HG03354 (cell line): Measurements from ENCODE around the gene F2R.
"Not testable (repeated sequence)": the region's sequence is repeated elsewhere in the genome, so short reads cannot be mapped to it uniquely, and the experiment has no call there.

Experiments used
- ATAC-seq: cut with Tn5 transposase; IDR thresholded peaks from one replicate; pipeline ENCODE4 v1.9.1; 2021; ENCODE audit warnings: mild to moderate bottlenecking; ENCODE audit not compliant: unreplicated experiment, poor library complexity, severe bottlenecking

The F2R gene

GRCh38 chr5:76717222-76718083 is 1.5 kb downstream of the F2R start:
- no peak for ATAC-seq

GRCh38 chr5:76718381-76718832 is 2.5 kb downstream of the F2R start:
- ATAC-seq: no peak

GRCh38 chr5:76718880-76719279 is 3.0 kb downstream of the F2R start:
- ATAC-seq: no peak

- ATAC-seq: peak; percentile 93
Measured at GRCh38 chr5:76720988-76721569, 5.2 kb downstream of the F2R start.

- ATAC-seq: no peak
Measured at GRCh38 chr5:76723266-76723665, 7.3 kb downstream of the F2R start.

- no peak for ATAC-seq
Measured at GRCh38 chr5:76723906-76724305, 8.0 kb downstream of the F2R start.

- no peak for ATAC-seq
Measured at GRCh38 chr5:76724871-76725270, 8.9 kb downstream of the F2R start.

- no peak for ATAC-seq
Measured at GRCh38 chr5:76728965-76729364, 13.0 kb downstream of the F2R start.

GRCh38 chr5:76729373-76730290 is 13.7 kb downstream of the F2R start:
- ATAC-seq: no peak

GRCh38 chr5:76732405-76733048 is 16.6 kb downstream of the F2R start:
- ATAC-seq: no peak

- no peak for ATAC-seq
Measured at GRCh38 chr5:76733049-76733417, 17.1 kb downstream of the F2R start.

GRCh38 chr5:76735762-76736545 is 20.0 kb downstream of the F2R start:
- no peak for ATAC-seq

GRCh38 chr5:76736679-76737556 is 21.0 kb downstream of the F2R start:
- ATAC-seq: no peak

GRCh38 chr5:76737846-76738245 is 21.9 kb downstream of the F2R start:
- ATAC-seq: no peak

GRCh38 chr5:76741506-76741905 is 25.6 kb downstream of the F2R start:
- not testable (repeated sequence) for ATAC-seq

GRCh38 chr5:76742583-76742982 is 26.7 kb downstream of the F2R start:
- no peak for ATAC-seq

GRCh38 chr5:76744632-76745031 is 28.7 kb downstream of the F2R start:
- ATAC-seq: no peak

GRCh38 chr5:76745670-76746069 is 29.7 kb downstream of the F2R start:
- no peak for ATAC-seq
